ENCODE measurements around the gene DNAJA3.

DNAJA3 gene

GRCh38 chr16:4477966-4478365 is 52.3 kb downstream of the DNAJA3 start:
- DNase-seq = no peak

- no peak for DNase-seq
These were observed 55.9 kb downstream of the DNAJA3 start for GRCh38 chr16:4481526-4481925.

- DNase-seq = no peak
These were observed 56.3 kb downstream of the DNAJA3 start for GRCh38 chr16:4481963-4482362.

- DNase-seq = no peak
These were observed 60.6 kb downstream of the DNAJA3 start for GRCh38 chr16:4486126-4486893.

- DNase-seq = no peak
These were observed 62.4 kb downstream of the DNAJA3 start for GRCh38 chr16:4487955-4488498.

- DNase-seq = no peak
These were observed 62.9 kb downstream of the DNAJA3 start for GRCh38 chr16:4488499-4488967.

GRCh38 chr16:4489030-4489429 is 63.4 kb downstream of the DNAJA3 start:
- no peak for DNase-seq

- no peak for DNase-seq
These were observed 66.2 kb downstream of the DNAJA3 start for GRCh38 chr16:4491898-4492297.

- no peak for DNase-seq
These were observed 69.2 kb downstream of the DNAJA3 start for GRCh38 chr16:4494746-4495490.

- no peak for DNase-seq
These were observed 70.1 kb downstream of the DNAJA3 start for GRCh38 chr16:4495766-4496165.

GRCh38 chr16:4496305-4496704 is 70.6 kb downstream of the DNAJA3 start:
- no peak for DNase-seq

GRCh38 chr16:4498546-4499195 is 73.0 kb downstream of the DNAJA3 start:
- DNase-seq = no peak

GRCh38 chr16:4499196-4499555 is 73.5 kb downstream of the DNAJA3 start:
- no peak for DNase-seq

GRCh38 chr16:4500272-4500671 is 74.6 kb downstream of the DNAJA3 start:
- no peak for DNase-seq

GRCh38 chr16:4501071-4501478 is 75.4 kb downstream of the DNAJA3 start:
- no peak for DNase-seq

GRCh38 chr16:4505356-4506147 is 79.9 kb downstream of the DNAJA3 start:
- no peak for DNase-seq
